Vagina (tissue), 2 donors: Measurements from ENCODE around the gene KIRREL3. TPM values are rescaled to one million over a fixed set of nuclear protein-coding genes. Genes with fewer than 3 reads are reported as not detected.

Source experiments
- DNase-seq, 2 donors: peaks; one replicate each; pipeline ENCODE4 v3.0.0-alpha.2; 2017; ENCODE audit errors: extremely low spot score in 2 of 2
- H3K27ac ChIP-seq: fragments of 200-600 bp; sonication (generic); one replicate; pipeline ENCODE4 v1.5.1; 2019
- H3K27me3 ChIP-seq: fragments of 200-600 bp; sonication (generic); one replicate; pipeline ENCODE4 v1.5.1; 2019
- H3K36me3 ChIP-seq, 2 donors: fragments of 200-600 bp; sonication (generic); one replicate each; pipeline ENCODE4 v1.5.1; 2017 to 2019
- H3K4me1 ChIP-seq: fragments of 200-600 bp; sonication (generic); one replicate; pipeline ENCODE4 v1.5.1; 2019
- H3K4me3 ChIP-seq, 2 donors: fragments of 200-600 bp; sonication (generic); 1 replicate in 1 of 2; 2 replicates in 1 of 2; pipeline ENCODE4 v1.5.1; 2016 to 2019
- H3K9me3 ChIP-seq: fragments of 200-600 bp; sonication (generic); one replicate; pipeline ENCODE4 v1.5.1; 2019
- CTCF ChIP-seq, 3 experiments: fragments of 450-650 bp in 2 of 3; fragments of 200-600 bp in 1 of 3; sonication (generic) in 1 of 3; IDR thresholded peaks; one replicate each; pipeline ENCODE4 v1.5.1; 2017 to 2019; ENCODE audit warnings: antibody characterized with exemption in 3 of 3, mild to moderate bottlenecking in 2 of 3, moderate library complexity in 2 of 3
- POLR2A ChIP-seq, 2 donors: fragments of 450-650 bp; IDR thresholded peaks; one replicate each; pipeline ENCODE4 v1.6.1; 2017; ENCODE audit warnings: antibody characterized with exemption in 2 of 2, mild to moderate bottlenecking in 2 of 2, moderate library complexity in 2 of 2
- POLR2AphosphoS5 ChIP-seq, 2 donors: sonication (generic); formaldehyde crosslinking; IDR thresholded peaks; one replicate each; pipeline ENCODE4 v1.9.0; 2017; ENCODE audit warnings: antibody characterized with exemption in 2 of 2, mild to moderate bottlenecking in 2 of 2, low read depth in 1 of 2; ENCODE audit not compliant: insufficient read depth in 1 of 2
- intact Hi-C: fragments of 100-400 bp; cut with DNase I; formaldehyde crosslinking; loops from one replicate; pipeline ENCODE4 v1.15.1; 2023
- total RNA-seq: library from RNA; depleted of rRNA; stranded (reverse); fragments of >200 nt; gene quantifications from one replicate; pipeline ENCODE4 v1.2.3, GENCODE V29; 2016

KIRREL3 gene
- total RNA-seq, 1 donor from 2014 or later = not detected

GRCh38 chr11:126834149-126834548, 166.4 kb downstream of the KIRREL3 start:
- intact Hi-C loops = no loop called here

GRCh38 chr11:126833065-126833464, 167.5 kb downstream of the KIRREL3 start:
- Histone ChIP-seq H3K4me3 (no peak overlapping the region), H3K27ac (no peak overlapping the region), H3K4me1 (no peaks in the 10 kb centered on the region), H3K9me3 (no peaks in the 10 kb centered on the region), H3K36me3 (no peaks in the 10 kb centered on the region), H3K27me3 (no peaks in the 10 kb centered on the region)
- intact Hi-C loops = no loop called here
- DNase-seq = no peak
- no peak for TF ChIP-seq CTCF (IDR thresholded peaks at IDR 0.05)
- no peak for TF ChIP-seq POLR2A (IDR thresholded peaks at IDR 0.05)
- no peak for TF ChIP-seq POLR2AphosphoS5 (IDR thresholded peaks at IDR 0.05; ENCODE audit: insufficient read depth in 1 of 2, low read depth in 1 of 2)

More at GRCh38 chr11:126834149-126834548, 166.4 kb downstream of the KIRREL3 start:
- no peaks in the 10 kb centered on the region for H3K4me1 ChIP-seq
- no peak overlapping the region for H3K4me3 ChIP-seq
- TF ChIP-seq POLR2A (IDR thresholded peaks at IDR 0.05) = no peak
- no peak for TF ChIP-seq CTCF (IDR thresholded peaks at IDR 0.05)
- no peak for TF ChIP-seq POLR2AphosphoS5 (IDR thresholded peaks at IDR 0.05; ENCODE audit: insufficient read depth in 1 of 2, low read depth in 1 of 2)
- H3K9me3 ChIP-seq = no peaks in the 10 kb centered on the region
- no peaks in the 10 kb centered on the region for H3K36me3 ChIP-seq
- H3K27me3 ChIP-seq = no peaks in the 10 kb centered on the region
- H3K27ac ChIP-seq = no peak overlapping the region
- no peak for DNase-seq

- Histone ChIP-seq H3K4me1 (no peaks in the 10 kb centered on the region), H3K4me3 (no peak overlapping the region), H3K36me3 (no peaks in the 10 kb centered on the region), H3K27me3 (no peaks in the 10 kb centered on the region), H3K27ac (no peak overlapping the region), H3K9me3 (no peaks in the 10 kb centered on the region)
- intact Hi-C loops = no loop called here
- no peak for DNase-seq
- TF ChIP-seq POLR2A (IDR thresholded peaks at IDR 0.05) = no peak
- TF ChIP-seq POLR2AphosphoS5 (IDR thresholded peaks at IDR 0.05; ENCODE audit: insufficient read depth in 1 of 2, low read depth in 1 of 2) = no peak
- TF ChIP-seq CTCF (IDR thresholded peaks at IDR 0.05) = no peak
These were observed 168.2 kb downstream of the KIRREL3 start for GRCh38 chr11:126832387-126832786.

- intact Hi-C loops = no loop called here
- H3K9me3 ChIP-seq = no peaks in the 10 kb centered on the region
These were observed 170.3 kb downstream of the KIRREL3 start for GRCh38 chr11:126830216-126830806.

More at GRCh38 chr11:126830216-126830806, 170.3 kb downstream of the KIRREL3 start:
- Histone ChIP-seq H3K27me3 (no peaks in the 10 kb centered on the region), H3K36me3 (no peaks in the 10 kb centered on the region), H3K27ac (no peak overlapping the region), H3K4me3 (no peak overlapping the region), H3K4me1 (no peaks in the 10 kb centered on the region)
- no peak for DNase-seq
- TF ChIP-seq POLR2AphosphoS5 (IDR thresholded peaks at IDR 0.05; ENCODE audit: insufficient read depth in 1 of 2, low read depth in 1 of 2) (no peak), POLR2A (IDR thresholded peaks at IDR 0.05) (no peak), CTCF (IDR thresholded peaks at IDR 0.05) (no peak)
